CD14-positive monocyte (primary cell): ENCODE results near the gene SMAD6. TPM values are rescaled to one million over a fixed set of nuclear protein-coding genes. Genes with fewer than 3 reads are reported as not detected.

ENCODE experiments used
- DNase-seq, 3 donors: peaks; one replicate each; pipeline ENCODE4 v3.0.0-alpha.2; 2011 to 2022
- H2AFZ ChIP-seq: 2 replicates; pipeline ENCODE4 v1.6.0; 2012; ENCODE audit warnings: mild to moderate bottlenecking, low read depth, low read length, inconsistent platforms; ENCODE audit not compliant: insufficient read depth, poor library complexity, severe bottlenecking
- H3K27ac ChIP-seq, 2 donors: 1 replicate in 1 of 2; 2 replicates in 1 of 2; pipeline ENCODE4 v1.5.1; 2012 to 2013; ENCODE audit warnings: low read length in 2 of 2, control low read depth in 1 of 2, inconsistent platforms in 1 of 2, low read depth in 1 of 2, mild to moderate bottlenecking in 1 of 2
- H3K27me3 ChIP-seq, 2 donors: one replicate each; pipeline versions ENCODE4 v1.6.0 to v1.6.1; 2011 to 2013; ENCODE audit warnings: low read length in 2 of 2; ENCODE audit not compliant: control insufficient read depth in 2 of 2, insufficient read depth in 2 of 2
- H3K36me3 ChIP-seq, 2 donors: replicated peaks in 1 of 2; 1 replicate in 1 of 2; 2 replicates in 1 of 2; pipeline versions ENCODE4 v1.5.1 to v1.6.1; 2012 to 2013; ENCODE audit warnings: low read length in 2 of 2, control low read depth in 1 of 2, inconsistent platforms in 1 of 2, mild to moderate bottlenecking in 1 of 2; ENCODE audit not compliant: insufficient read depth in 2 of 2, control insufficient read depth in 1 of 2
- H3K4me1 ChIP-seq, 2 donors: 1 replicate in 1 of 2; 2 replicates in 1 of 2; pipeline versions ENCODE4 v1.5.1 to v1.6.1; 2012 to 2013; ENCODE audit warnings: low read length in 2 of 2, control low read depth in 1 of 2, inconsistent platforms in 1 of 2, mild to moderate bottlenecking in 1 of 2, moderate library complexity in 1 of 2; ENCODE audit not compliant: insufficient read depth in 2 of 2, control insufficient read depth in 1 of 2
- H3K4me2 ChIP-seq: replicated peaks from 2 replicates; pipeline ENCODE3; 2012; ENCODE audit warnings: low read length, moderate library complexity, mild to moderate bottlenecking; ENCODE audit not compliant: poor library complexity, severe bottlenecking; ENCODE audit errors: extremely low read depth
- H3K4me3 ChIP-seq, 3 experiments: fragments of 200-600 bp in 1 of 3; sonication (generic) in 1 of 3; replicated peaks in 1 of 3; 1 replicate in 2 of 3; 2 replicates in 1 of 3; pipeline ENCODE4 v1.5.1; 2011 to 2013; ENCODE audit warnings: low read length in 3 of 3, mild to moderate bottlenecking in 3 of 3, control low read depth in 2 of 3, low read depth in 2 of 3, inconsistent platforms in 1 of 3, moderate library complexity in 1 of 3
- H3K79me2 ChIP-seq: 2 replicates; pipeline ENCODE4 v1.6.0; 2012; ENCODE audit warnings: mild to moderate bottlenecking, control low read depth, inconsistent platforms, low read length, moderate library complexity; ENCODE audit not compliant: insufficient read depth
- H3K9ac ChIP-seq: 2 replicates; pipeline ENCODE4 v1.6.0; 2017; ENCODE audit warnings: low read length, mild to moderate bottlenecking; ENCODE audit not compliant: insufficient read depth, poor library complexity, severe bottlenecking
- H3K9me3 ChIP-seq, 2 donors: replicated peaks in 1 of 2; 1 replicate in 1 of 2; 2 replicates in 1 of 2; pipeline versions ENCODE4 v1.5.1 to v1.6.1; 2012 to 2013; ENCODE audit warnings: low read length in 2 of 2, control low read depth in 1 of 2; ENCODE audit not compliant: control insufficient read depth in 1 of 2, insufficient read depth in 1 of 2
- H4K20me1 ChIP-seq: 2 replicates; pipeline ENCODE4 v1.6.0; 2012; ENCODE audit warnings: mild to moderate bottlenecking, low read length, control low read depth, moderate library complexity; ENCODE audit not compliant: insufficient read depth
- H3K27ac Mint-ChIP-seq, 7 donors: one replicate each; pipeline ENCODE4 v1.8.0; 2020; ENCODE audit warnings: mild to moderate bottlenecking in 7 of 7, mixed read lengths in 7 of 7, moderate library complexity in 6 of 7, inconsistent platforms in 2 of 7
- H3K27me3 Mint-ChIP-seq, 3 donors: one replicate each; pipeline ENCODE4 v1.8.0; 2021 to 2022; ENCODE audit warnings: low read depth in 3 of 3, mild to moderate bottlenecking in 3 of 3, mixed read lengths in 3 of 3, moderate library complexity in 3 of 3, inconsistent platforms in 1 of 3
- H3K36me3 Mint-ChIP-seq, 2 donors: one replicate each; pipeline ENCODE4 v1.8.0; 2020; ENCODE audit warnings: mixed read lengths in 2 of 2, inconsistent platforms in 1 of 2, mild to moderate bottlenecking in 1 of 2
- H3K4me1 Mint-ChIP-seq: one replicate; pipeline ENCODE4 v1.8.0; 2020; ENCODE audit warnings: mild to moderate bottlenecking, mixed read lengths
- H3K4me3 Mint-ChIP-seq, 2 donors: one replicate each; pipeline ENCODE4 v1.8.0; 2020; ENCODE audit warnings: mild to moderate bottlenecking in 2 of 2, mixed read lengths in 2 of 2, moderate library complexity in 1 of 2
- H3K9me3 Mint-ChIP-seq, 7 donors: one replicate each; pipeline ENCODE4 v1.8.0; 2020 to 2022; ENCODE audit warnings: mixed read lengths in 7 of 7, mild to moderate bottlenecking in 6 of 7, moderate library complexity in 6 of 7, inconsistent platforms in 2 of 7
- CTCF ChIP-seq: fragments of 200-600 bp; IDR thresholded peaks from one replicate; pipeline ENCODE4 v1.8.0; 2022; ENCODE audit warnings: antibody characterized with exemption, mild to moderate bottlenecking
- WGBS: methylation state at CpG from one replicate; pipeline ENCODE4 v1.1.5; 2013; ENCODE audit warnings: missing lambda C conversion rate; ENCODE audit not compliant: insufficient coverage; 5-methylcytosine and 5-hydroxymethylcytosine counted together
- intact Hi-C, 2 donors: fragments of 100-400 bp; cut with micrococcal nuclease; formaldehyde crosslinking; loops; one replicate each; pipeline versions ENCODE4 v1.15.0 to v1.15.1; 2023
- polyA plus RNA-seq, 3 donors: library from polyadenylated mRNA; depleted of rRNA in 1 of 3; unstranded in 2 of 3; stranded (reverse) in 1 of 3; fragments of 300-500 nt in 2 of 3; fragments of >200 nt in 1 of 3; fragmentation: Illumina TruSeq in 2 of 3; gene quantifications; 1 replicate in 2 of 3; 2 replicates in 1 of 3; pipeline ENCODE4 v1.2.3, GENCODE V29; 2012 to 2021

The SMAD6 gene
- polyA plus RNA-seq, 3 donors: 0.31 TPM; not detected in 2

- H3K36me3 Mint-ChIP-seq: peaks cover 0 to 2% of the 10 kb centered on the region in 2 donors
- no peak overlapping the region for H3K4me3 Mint-ChIP-seq
- DNase-seq: no peak
- peaks cover 2 to 6% (median 3%) of the 10 kb centered on the region in 3 donors for H3K27me3 Mint-ChIP-seq
- H3K27me3 ChIP-seq: no peaks in the 10 kb centered on the region
- H3K4me3 ChIP-seq: no peak overlapping the region
- H3K4me1 Mint-ChIP-seq: no peaks in the 10 kb centered on the region
- H3K27ac ChIP-seq: no peak overlapping the region
- intact Hi-C loops: no loop called here
- peaks cover 0 to 2% (median 0%) of the 10 kb centered on the region in 7 donors for H3K9me3 Mint-ChIP-seq
- 94% methylated on average over 3 of the region's 3 CpGs for WGBS
- H3K9ac ChIP-seq: no peak overlapping the region
- H3K36me3 ChIP-seq: no peaks in the 10 kb centered on the region
- H3K4me1 ChIP-seq: no peaks in the 10 kb centered on the region
- no peak for TF ChIP-seq CTCF
- H2AFZ ChIP-seq: no peak overlapping the region
- H4K20me1 ChIP-seq: no peaks in the 10 kb centered on the region
- no peak overlapping the region for H3K27ac Mint-ChIP-seq
- no peak overlapping the region for H3K4me2 ChIP-seq
- no peaks in the 10 kb centered on the region for H3K79me2 ChIP-seq
- no peaks in the 10 kb centered on the region for H3K9me3 ChIP-seq
Measured at GRCh38 chr15:66782785-66783184, 80.7 kb downstream of the SMAD6 start.

DNA sequence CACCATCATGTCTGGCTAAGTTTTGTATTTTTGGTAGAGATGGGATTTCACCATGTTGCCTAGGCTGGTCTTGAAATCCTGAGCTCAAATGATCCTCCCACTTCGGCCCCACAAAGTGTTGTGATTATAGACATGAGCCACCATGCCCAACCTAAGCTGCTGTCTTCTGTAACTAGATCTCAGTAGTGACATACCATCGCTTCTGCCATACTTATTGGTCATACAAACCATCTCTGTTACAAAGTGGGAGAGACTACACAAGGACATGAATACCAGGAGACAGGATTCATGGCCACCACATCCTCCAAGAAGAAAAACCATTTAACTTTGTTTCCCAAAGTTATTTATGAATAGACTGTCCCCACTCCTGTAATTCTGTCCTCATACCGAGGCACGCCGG is 81.3 kb downstream of the SMAD6 start:
- Histone ChIP-seq H3K9me3 (no peaks in the 10 kb centered on the region), H3K79me2 (no peaks in the 10 kb centered on the region), H3K4me2 (no peak overlapping the region), H3K4me3 (no peak overlapping the region), H4K20me1 (no peaks in the 10 kb centered on the region), H3K36me3 (no peaks in the 10 kb centered on the region), H2AFZ (no peak overlapping the region), H3K9ac (no peak overlapping the region), H3K27ac (no peak overlapping the region), H3K27me3 (no peaks in the 10 kb centered on the region), H3K4me1 (no peaks in the 10 kb centered on the region)
- Mint-ChIP-seq H3K9me3 (peaks cover 0 to 2% (median 0%) of the 10 kb centered on the region in 7 donors), H3K4me1 (no peaks in the 10 kb centered on the region), H3K4me3 (no peak overlapping the region), H3K27me3 (peaks cover 2 to 6% (median 3%) of the 10 kb centered on the region in 3 donors), H3K27ac (no peak overlapping the region), H3K36me3 (peaks cover 0 to 2% of the 10 kb centered on the region in 2 donors)
- 100% methylated on average over 4 of the region's 5 CpGs for WGBS
- no peak for DNase-seq
- TF ChIP-seq CTCF: no peak
- intact Hi-C loops: no loop called here
